Glutamatergic neuron (in vitro differentiated cells): Measurements from ENCODE around the gene TMEM72. TPM values are rescaled to one million over a fixed set of nuclear protein-coding genes. Genes with fewer than 3 reads are reported as not detected.

Experiments used
- DNase-seq: peaks from one replicate; pipeline ENCODE4 v3.0.0; 2022
- H3K27ac Mint-ChIP-seq: one replicate; pipeline ENCODE4 v1.8.0; 2020; ENCODE audit warnings: mild to moderate bottlenecking, mixed read lengths, inconsistent platforms; ENCODE audit not compliant: unreplicated experiment
- H3K27me3 Mint-ChIP-seq: one replicate; pipeline ENCODE4 v1.8.0; 2020; ENCODE audit warnings: mild to moderate bottlenecking, moderate library complexity, mixed read lengths, inconsistent platforms; ENCODE audit not compliant: unreplicated experiment
- H3K36me3 Mint-ChIP-seq: one replicate; pipeline ENCODE4 v1.8.0; 2020; ENCODE audit warnings: mild to moderate bottlenecking, mixed read lengths, inconsistent platforms; ENCODE audit not compliant: unreplicated experiment
- H3K4me1 Mint-ChIP-seq: one replicate; pipeline ENCODE4 v1.8.0; 2020; ENCODE audit warnings: mild to moderate bottlenecking, low read depth, mixed read lengths, inconsistent platforms; ENCODE audit not compliant: unreplicated experiment
- H3K4me3 Mint-ChIP-seq: one replicate; pipeline ENCODE4 v1.8.0; 2020; ENCODE audit warnings: mild to moderate bottlenecking, mixed read lengths, inconsistent platforms; ENCODE audit not compliant: unreplicated experiment
- H3K9me3 Mint-ChIP-seq: one replicate; pipeline ENCODE4 v1.8.0; 2020; ENCODE audit warnings: mild to moderate bottlenecking, moderate library complexity, mixed read lengths, inconsistent platforms; ENCODE audit not compliant: unreplicated experiment
- total RNA-seq: library from RNA; stranded (reverse); fragmentation: NEBNext Ultra II Directional; extraction: Animal tissue kit (Norgen Biotek cat#: 25700); gene quantifications from one replicate; pipeline ENCODE4 v1.2.1, GENCODE V29; 2021; ENCODE audit not compliant: unreplicated experiment
- TF ChIP-seq, protein P1 (sequence below): fragments of 200-600 bp; sonication (generic); IDR thresholded peaks from one replicate; pipeline ENCODE4 v1.5.0; 2021; ENCODE audit not compliant: partially characterized antibody, unreplicated experiment

The TMEM72 gene
- total RNA-seq, 1 donor from 2014 or later, result not detected

- DNase-seq, result peak; percentile 35
- no peaks in the 10 kb centered on the region for H3K36me3 Mint-ChIP-seq
- H3K4me1 Mint-ChIP-seq, result peaks cover 40% of the 10 kb centered on the region
- H3K27ac Mint-ChIP-seq, result peak overlapping the region; percentile 67
- H3K9me3 Mint-ChIP-seq, result peaks cover 10% of the 10 kb centered on the region
- H3K27me3 Mint-ChIP-seq, result peaks cover 15% of the 10 kb centered on the region
- peak overlapping the region; percentile 50 for H3K4me3 Mint-ChIP-seq
- TF ChIP-seq, protein P1, sequence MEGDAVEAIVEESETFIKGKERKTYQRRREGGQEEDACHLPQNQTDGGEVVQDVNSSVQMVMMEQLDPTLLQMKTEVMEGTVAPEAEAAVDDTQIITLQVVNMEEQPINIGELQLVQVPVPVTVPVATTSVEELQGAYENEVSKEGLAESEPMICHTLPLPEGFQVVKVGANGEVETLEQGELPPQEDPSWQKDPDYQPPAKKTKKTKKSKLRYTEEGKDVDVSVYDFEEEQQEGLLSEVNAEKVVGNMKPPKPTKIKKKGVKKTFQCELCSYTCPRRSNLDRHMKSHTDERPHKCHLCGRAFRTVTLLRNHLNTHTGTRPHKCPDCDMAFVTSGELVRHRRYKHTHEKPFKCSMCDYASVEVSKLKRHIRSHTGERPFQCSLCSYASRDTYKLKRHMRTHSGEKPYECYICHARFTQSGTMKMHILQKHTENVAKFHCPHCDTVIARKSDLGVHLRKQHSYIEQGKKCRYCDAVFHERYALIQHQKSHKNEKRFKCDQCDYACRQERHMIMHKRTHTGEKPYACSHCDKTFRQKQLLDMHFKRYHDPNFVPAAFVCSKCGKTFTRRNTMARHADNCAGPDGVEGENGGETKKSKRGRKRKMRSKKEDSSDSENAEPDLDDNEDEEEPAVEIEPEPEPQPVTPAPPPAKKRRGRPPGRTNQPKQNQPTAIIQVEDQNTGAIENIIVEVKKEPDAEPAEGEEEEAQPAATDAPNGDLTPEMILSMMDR, result no peak
Observed at GRCh38 chr10:44908936-44909630, 2.1 kb upstream of the TMEM72 start.

GRCh38 chr10:44909910-44910309 lies 1.2 kb upstream of the TMEM72 start:
- Mint-ChIP-seq H3K27me3 (peaks cover 15% of the 10 kb centered on the region), H3K4me3 (no peak overlapping the region), H3K4me1 (peaks cover 42% of the 10 kb centered on the region), H3K36me3 (no peaks in the 10 kb centered on the region), H3K9me3 (peaks cover 10% of the 10 kb centered on the region), H3K27ac (no peak overlapping the region)
- TF ChIP-seq, protein P1, result no peak
- DNase-seq, result no peak

DNA sequence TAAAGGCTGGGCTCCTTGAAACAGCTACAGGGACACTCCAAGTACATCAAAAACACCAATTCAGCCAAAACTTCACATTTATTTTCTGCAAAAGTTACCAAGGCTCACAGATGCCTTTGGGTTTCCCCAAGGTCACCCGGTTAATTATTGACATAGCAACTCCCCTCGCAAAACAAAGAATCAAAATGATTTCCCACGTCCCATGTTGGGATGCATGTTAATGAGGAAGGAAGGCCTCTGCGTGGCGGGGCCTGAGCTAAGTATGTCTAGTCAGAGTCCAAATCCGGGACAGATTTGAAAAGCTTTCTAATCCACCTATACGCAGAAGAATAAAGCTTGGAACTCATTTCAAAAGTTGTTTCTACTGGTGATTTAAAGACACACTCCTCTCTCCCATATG lies 535 bp upstream of the TMEM72 start:
- H3K27me3 Mint-ChIP-seq, result peaks cover 15% of the 10 kb centered on the region
- H3K36me3 Mint-ChIP-seq, result no peaks in the 10 kb centered on the region
- no peak overlapping the region for H3K27ac Mint-ChIP-seq
- H3K4me3 Mint-ChIP-seq, result no peak overlapping the region
- no peak for DNase-seq
- peaks cover 42% of the 10 kb centered on the region for H3K4me1 Mint-ChIP-seq
- H3K9me3 Mint-ChIP-seq, result peaks cover 12% of the 10 kb centered on the region
- TF ChIP-seq, protein P1, result no peak

DNA sequence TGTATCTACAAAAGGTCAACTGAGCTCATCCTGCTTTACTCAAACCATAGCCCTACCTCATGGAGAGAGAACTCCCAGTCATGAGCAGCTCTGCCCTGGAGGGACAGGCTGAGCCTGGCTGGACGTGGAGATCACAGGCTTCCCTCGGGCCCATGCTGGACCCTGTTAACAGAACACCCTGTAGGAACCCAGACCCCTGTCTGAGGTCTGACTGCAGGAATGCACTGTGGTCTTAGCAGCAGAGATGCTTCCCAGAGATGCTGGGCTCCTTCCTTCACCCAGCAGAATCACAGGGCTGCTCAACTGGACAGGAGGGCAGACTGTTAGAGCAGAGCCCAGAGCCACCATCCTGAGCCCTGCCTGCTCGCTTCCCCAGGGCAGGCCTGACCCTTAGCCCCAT lies 814 bp downstream of the TMEM72 start:
- H3K9me3 Mint-ChIP-seq, result peaks cover 15% of the 10 kb centered on the region
- H3K27ac Mint-ChIP-seq, result no peak overlapping the region
- H3K36me3 Mint-ChIP-seq, result no peaks in the 10 kb centered on the region
- TF ChIP-seq, protein P1, result no peak
- DNase-seq, result no peak
- peaks cover 42% of the 10 kb centered on the region for H3K4me1 Mint-ChIP-seq
- peaks cover 18% of the 10 kb centered on the region for H3K27me3 Mint-ChIP-seq
- no peak overlapping the region for H3K4me3 Mint-ChIP-seq

DNA sequence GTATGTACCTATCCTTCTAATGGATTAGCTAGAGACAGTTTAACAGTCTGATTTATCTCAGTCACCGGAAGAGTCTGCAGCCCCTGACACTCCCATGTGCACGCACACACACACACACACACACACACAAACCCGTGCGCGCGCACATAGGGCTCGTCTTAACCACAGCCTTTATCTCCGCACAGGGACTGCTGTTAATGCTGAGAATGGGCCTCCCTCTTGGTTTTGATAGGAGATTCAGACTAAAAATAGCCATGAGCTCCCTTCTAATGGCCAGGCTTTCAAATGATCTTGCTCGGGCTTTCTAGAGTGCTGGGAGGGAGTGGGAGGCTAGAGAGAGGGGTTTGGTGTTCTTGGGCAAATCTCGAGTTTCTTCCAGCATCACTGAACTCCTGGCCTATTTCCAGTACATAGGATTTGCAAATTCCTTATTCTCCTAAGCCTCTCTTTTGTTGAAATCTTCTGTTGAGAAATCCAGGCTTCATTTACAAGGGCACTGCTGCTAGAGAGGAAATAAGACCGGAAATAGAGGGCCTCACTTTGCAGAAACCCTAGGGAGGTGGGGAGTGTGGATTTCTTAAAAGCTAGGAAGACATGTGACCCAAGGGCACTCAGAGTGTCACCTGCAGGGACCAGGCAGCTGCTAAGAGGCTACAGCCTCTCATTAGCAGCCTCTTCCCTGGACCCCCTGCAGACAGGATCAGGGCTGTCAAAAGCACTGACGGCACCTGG lies 2.4 kb downstream of the TMEM72 start:
- Mint-ChIP-seq H3K27ac (peak overlapping the region; percentile 80), H3K4me3 (peak overlapping the region; percentile 38), H3K4me1 (peaks cover 32% of the 10 kb centered on the region), H3K27me3 (peaks cover 16% of the 10 kb centered on the region), H3K36me3 (peaks cover 11% of the 10 kb centered on the region), H3K9me3 (peaks cover 18% of the 10 kb centered on the region)
- no peak for DNase-seq
- TF ChIP-seq, protein P1, result no peak
